ENCODE results near the gene SHLD2.
"Not testable (repeated sequence)": the region's sequence is repeated elsewhere in the genome, so short reads cannot be mapped to it uniquely, and the experiment has no call there.

- not testable (repeated sequence) for TF ChIP-seq EZH2 (IDR thresholded peaks at IDR 0.05); POLR2AphosphoS5 (IDR thresholded peaks at IDR 0.05; ENCODE audit: borderline replicate concordance, low read depth, low read length)
Observed at GRCh38 chr10:87210309-87210708, 115.3 kb downstream of the SHLD2 start.

Measured in SK-N-MC (cell line).